K562 (cell line): ENCODE data around the gene NAPA. TPM values are rescaled to one million over a fixed set of nuclear protein-coding genes. Genes with fewer than 3 reads are reported as not detected.

Experiments used
- BRF2 ChIP-seq: IDR thresholded peaks from 3 replicates; pipeline ENCODE4 v1.6.1; 2011; ENCODE audit warnings: borderline replicate concordance, mild to moderate bottlenecking; ENCODE audit not compliant: insufficient read length, insufficient read depth
- CBX2 ChIP-seq: fragments of 200-600 bp; sonication (generic); IDR thresholded peaks from one replicate; pipeline ENCODE4 v1.6.1; 2012; ENCODE audit warnings: mild to moderate bottlenecking, low read length, inconsistent platforms; ENCODE audit not compliant: insufficient read depth, poor library complexity, severe bottlenecking
- CBX3 ChIP-seq, 2 experiments: IDR thresholded peaks; 1 replicate in 1 of 2; 2 replicates in 1 of 2; pipeline ENCODE4 v1.6.1; 2012; ENCODE audit warnings: inconsistent platforms in 2 of 2, low read length in 2 of 2, borderline replicate concordance in 1 of 2, control low read depth in 1 of 2
- CREB1 ChIP-seq, 2 experiments: sonication (generic) in 1 of 2; formaldehyde crosslinking in 1 of 2; IDR thresholded peaks; 2 replicates each; pipeline versions ENCODE4 v1.6.1 to v1.8.0; 2012 to 2022; ENCODE audit warnings: inconsistent platforms in 1 of 2, mild to moderate bottlenecking in 1 of 2, missing genetic modification reagents in 1 of 2, moderate library complexity in 1 of 2
- ETV6 ChIP-seq, 3 experiments: fragments of 150-350 bp in 1 of 3; sonication (generic) in 1 of 3; formaldehyde crosslinking in 1 of 3; IDR thresholded peaks; 2 replicates each; pipeline versions ENCODE4 v1.6.1 to v1.8.0; 2014 to 2022; ENCODE audit warnings: borderline replicate concordance in 2 of 3, low read depth in 2 of 3, antibody characterized with exemption in 1 of 3, low read length in 1 of 3, mild to moderate bottlenecking in 1 of 3, missing genetic modification reagents in 1 of 3
- FOSL1 ChIP-seq: fragments of 200-800 bp; sonication (Bioruptor generic); conservative IDR thresholded peaks from 2 replicates; pipeline ENCODE4 v1.6.1; 2016; ENCODE audit warnings: missing genetic modification characterization, missing compliant biosample characterization
- HCFC1 ChIP-seq: IDR thresholded peaks from 2 replicates; pipeline ENCODE4 v1.6.1; 2012; ENCODE audit warnings: low read depth, low read length, improper control_type of control experiment
- MTA1 ChIP-seq: fragments of 450-650 bp; IDR thresholded peaks from 2 replicates; pipeline ENCODE4 v1.6.1; 2017; ENCODE audit warnings: borderline replicate concordance
- MXI1 ChIP-seq: IDR thresholded peaks from 2 replicates; pipeline ENCODE4 v1.6.1; 2011; ENCODE audit warnings: low read depth, mild to moderate bottlenecking, improper control_type of control experiment, low read length
- NFYB ChIP-seq: IDR thresholded peaks from 2 replicates; pipeline ENCODE4 v1.6.1; 2011; ENCODE audit warnings: mild to moderate bottlenecking, moderate library complexity; ENCODE audit not compliant: insufficient read length; ENCODE audit errors: extremely low read depth
- SAFB ChIP-seq: fragments of 200-400 bp; formaldehyde crosslinking; IDR thresholded peaks from 2 replicates; pipeline ENCODE4 v1.6.1; 2017; ENCODE audit warnings: low read depth, low read length, borderline replicate concordance
- SRSF1 ChIP-seq: fragments of 200-400 bp; formaldehyde crosslinking; IDR thresholded peaks from 2 replicates; pipeline ENCODE4 v1.6.1; 2017; ENCODE audit warnings: mild to moderate bottlenecking, low read depth, low read length, moderate library complexity
- STAT5B ChIP-seq: fragments of 250-450 bp; sonication (Bioruptor Pico); IDR thresholded peaks from 2 replicates; pipeline ENCODE4 v1.8.0; 2021; ENCODE audit warnings: mild to moderate bottlenecking, inconsistent platforms
- VEZF1 ChIP-seq: fragments of 200-800 bp; sonication (Bioruptor generic); IDR thresholded peaks from 2 replicates; pipeline ENCODE4 v1.6.1; 2017; ENCODE audit warnings: missing genetic modification characterization, missing compliant biosample characterization
- ZC3H8 ChIP-seq: fragments of 450-650 bp; IDR thresholded peaks from 2 replicates; pipeline ENCODE4 v1.6.1; 2017
- ZKSCAN3 ChIP-seq: fragments of 250-450 bp; sonication (Bioruptor Pico); IDR thresholded peaks from 2 replicates; pipeline ENCODE4 v1.4.0; 2020
- ZNF551 ChIP-seq: fragments of 250-450 bp; sonication (Bioruptor Pico); IDR thresholded peaks from 2 replicates; pipeline ENCODE4 v1.5.0; 2021; ENCODE audit warnings: mild to moderate bottlenecking, moderate library complexity
- polyA plus RNA-seq, 8 experiments: library from polyadenylated mRNA; depleted of rRNA in 4 of 8; stranded (reverse) in 5 of 8; unstranded in 3 of 8; fragments of >200 nt; fragmentation: Nextera tagmentation in 2 of 8; fragmentation: Illumina TruSeq in 1 of 8; extraction: Ambion mirVana in 2 of 8; extraction: Trizol in 1 of 8; gene quantifications; 2 replicates each; pipeline versions ENCODE4 v1.2.1 to v1.2.3, GENCODE V29; 2011 to 2014; ENCODE audit warnings: inconsistent platforms in 1 of 8, missing spikeins in 1 of 8
- total RNA-seq, 7 experiments: library from RNA; depleted of rRNA in 6 of 7; stranded (reverse); fragments of >200 nt in 6 of 7; fragmentation: Illumina TruSeq in 2 of 7; extraction: Trizol in 2 of 7; gene quantifications; 2 replicates each; pipeline versions ENCODE4 v1.2.1 to v1.2.3, GENCODE V29; 2011 to 2021; ENCODE audit warnings: low replicate concordance in 1 of 7
- TF ChIP-seq, protein P1 (sequence below): sonication (generic); formaldehyde crosslinking; IDR thresholded peaks from 2 replicates; pipeline ENCODE4 v1.4.0; 2020; ENCODE audit warnings: mild to moderate bottlenecking, missing genetic modification reagents
- TF ChIP-seq, protein P2 (sequence below): fragments of 250-450 bp; sonication (Bioruptor Pico); IDR thresholded peaks from 2 replicates; pipeline ENCODE4 v1.5.0; 2020; ENCODE audit warnings: mild to moderate bottlenecking
- TF ChIP-seq, protein P3 (sequence below): sonication (generic); formaldehyde crosslinking; IDR thresholded peaks from 2 replicates; pipeline ENCODE4 v1.9.0; 2022; ENCODE audit warnings: mild to moderate bottlenecking, missing genetic modification reagents

NAPA gene
- total and polyA plus RNA-seq, 9 of the 15 experiments (the other 6 are each of a cell fraction or from before 2014, with no cell fraction given) = 5.4 to 98.6 (median 77.5) TPM

GRCh38 chr19:47471733-47472457, 43.0 kb downstream of the NAPA start, which contains the start of gene SLC8A2 (continued):
- TF ChIP-seq MTA1 = no peak
- TF ChIP-seq SAFB = no peak
- TF ChIP-seq, protein P1, sequence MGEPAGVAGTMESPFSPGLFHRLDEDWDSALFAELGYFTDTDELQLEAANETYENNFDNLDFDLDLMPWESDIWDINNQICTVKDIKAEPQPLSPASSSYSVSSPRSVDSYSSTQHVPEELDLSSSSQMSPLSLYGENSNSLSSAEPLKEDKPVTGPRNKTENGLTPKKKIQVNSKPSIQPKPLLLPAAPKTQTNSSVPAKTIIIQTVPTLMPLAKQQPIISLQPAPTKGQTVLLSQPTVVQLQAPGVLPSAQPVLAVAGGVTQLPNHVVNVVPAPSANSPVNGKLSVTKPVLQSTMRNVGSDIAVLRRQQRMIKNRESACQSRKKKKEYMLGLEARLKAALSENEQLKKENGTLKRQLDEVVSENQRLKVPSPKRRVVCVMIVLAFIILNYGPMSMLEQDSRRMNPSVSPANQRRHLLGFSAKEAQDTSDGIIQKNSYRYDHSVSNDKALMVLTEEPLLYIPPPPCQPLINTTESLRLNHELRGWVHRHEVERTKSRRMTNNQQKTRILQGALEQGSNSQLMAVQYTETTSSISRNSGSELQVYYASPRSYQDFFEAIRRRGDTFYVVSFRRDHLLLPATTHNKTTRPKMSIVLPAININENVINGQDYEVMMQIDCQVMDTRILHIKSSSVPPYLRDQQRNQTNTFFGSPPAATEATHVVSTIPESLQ = 0 out of 2 replicates have a peak, but pooled peaks have one; percentile 58
- TF ChIP-seq CBX3 (IDR thresholded peaks at IDR 0.05; ENCODE audit: borderline replicate concordance in 1 of 2, low read length in 2 of 2) = peak in 1 of 2 experiments; percentile 52; a peak in 1 of 3 replicates
- no peak for TF ChIP-seq ZNF551 (CRISPR knock-in tag)
- TF ChIP-seq, protein P2, sequence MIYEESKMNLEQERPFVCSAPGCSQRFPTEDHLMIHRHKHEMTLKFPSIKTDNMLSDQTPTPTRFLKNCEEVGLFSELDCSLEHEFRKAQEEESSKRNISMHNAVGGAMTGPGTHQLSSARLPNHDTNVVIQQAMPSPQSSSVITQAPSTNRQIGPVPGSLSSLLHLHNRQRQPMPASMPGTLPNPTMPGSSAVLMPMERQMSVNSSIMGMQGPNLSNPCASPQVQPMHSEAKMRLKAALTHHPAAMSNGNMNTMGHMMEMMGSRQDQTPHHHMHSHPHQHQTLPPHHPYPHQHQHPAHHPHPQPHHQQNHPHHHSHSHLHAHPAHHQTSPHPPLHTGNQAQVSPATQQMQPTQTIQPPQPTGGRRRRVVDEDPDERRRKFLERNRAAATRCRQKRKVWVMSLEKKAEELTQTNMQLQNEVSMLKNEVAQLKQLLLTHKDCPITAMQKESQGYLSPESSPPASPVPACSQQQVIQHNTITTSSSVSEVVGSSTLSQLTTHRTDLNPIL = no peak
- TF ChIP-seq ETV6 (IDR thresholded peaks at IDR 0.05; ENCODE audit: borderline replicate concordance in 1 of 2, low read depth in 2 of 2, low read length in 1 of 2) = no peak
- TF ChIP-seq ETV6 (CRISPR knock-in tag; IDR thresholded peaks at IDR 0.05; ENCODE audit: borderline replicate concordance) = no peak
- no peak for TF ChIP-seq ZKSCAN3 (CRISPR knock-in tag)
- 0 out of 2 replicates have a peak, but pooled peaks have one; percentile 25 for TF ChIP-seq CREB1 (IDR thresholded peaks at IDR 0.05)
- peak; percentile 41; the same call in 1 of the 2 replicates for TF ChIP-seq CREB1 (CRISPR knock-in tag; IDR thresholded peaks at IDR 0.05)
- no peak for TF ChIP-seq HCFC1
- no peak for TF ChIP-seq ZC3H8
- no peak for TF ChIP-seq FOSL1 (tag)
- TF ChIP-seq BRF2 = no peak
- TF ChIP-seq STAT5B = no peak
- 0 out of 2 replicates have a peak, but pooled peaks have one; percentile 13 for TF ChIP-seq MXI1
- no peak for TF ChIP-seq SRSF1
- TF ChIP-seq CBX2 = no peak
- no peak for TF ChIP-seq NFYB
- TF ChIP-seq VEZF1 (CRISPR knock-in tag) = peak; percentile 97
- TF ChIP-seq, protein P3, sequence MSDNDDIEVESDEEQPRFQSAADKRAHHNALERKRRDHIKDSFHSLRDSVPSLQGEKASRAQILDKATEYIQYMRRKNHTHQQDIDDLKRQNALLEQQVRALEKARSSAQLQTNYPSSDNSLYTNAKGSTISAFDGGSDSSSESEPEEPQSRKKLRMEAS = peak; percentile 66
